Stomach (tissue), 9 donors: ENCODE measurements around the gene EIF4E1B. TPM values are rescaled to one million over a fixed set of nuclear protein-coding genes. Genes with fewer than 3 reads are reported as not detected.

Experiments
- DNase-seq, 2 donors: peaks; one replicate each; pipeline versions ENCODE4 v3.0.0 to v3.0.0-alpha.2; 2013 to 2019
- H3K27ac ChIP-seq, 5 donors: fragments of 200-600 bp in 4 of 5; sonication (generic) in 4 of 5; one replicate each; pipeline ENCODE4 v1.5.1; 2013 to 2019; ENCODE audit warnings: mild to moderate bottlenecking in 1 of 5, moderate library complexity in 1 of 5
- H3K27me3 ChIP-seq, 3 donors: fragments of 200-600 bp; sonication (generic); one replicate each; pipeline ENCODE4 v1.5.1; 2017 to 2019; ENCODE audit warnings: mixed run types in 1 of 3
- H3K36me3 ChIP-seq, 4 donors: fragments of 200-600 bp; sonication (generic); 1 replicate in 3 of 4; 2 replicates in 1 of 4; pipeline ENCODE4 v1.5.1; 2016 to 2019
- H3K4me1 ChIP-seq, 4 donors: fragments of 200-600 bp; sonication (generic); one replicate each; pipeline ENCODE4 v1.5.1; 2016 to 2019
- H3K4me3 ChIP-seq, 4 donors: fragments of 200-600 bp; sonication (generic) in 3 of 4; one replicate each; pipeline ENCODE4 v1.5.1; 2016 to 2019; ENCODE audit warnings: mild to moderate bottlenecking in 1 of 4
- H3K9me3 ChIP-seq, 4 donors: fragments of 200-600 bp; sonication (generic); one replicate each; pipeline ENCODE4 v1.5.1; 2016 to 2019
- EP300 ChIP-seq: sonication (generic); formaldehyde crosslinking; IDR thresholded peaks from one replicate; pipeline ENCODE4 v1.6.1; 2017; ENCODE audit warnings: antibody characterized with exemption
- POLR2A ChIP-seq, 4 donors: fragments of 450-650 bp; IDR thresholded peaks; one replicate each; pipeline ENCODE4 v1.6.1; 2016; ENCODE audit warnings: antibody characterized with exemption in 4 of 4, control low read depth in 2 of 4, mild to moderate bottlenecking in 1 of 4, moderate library complexity in 1 of 4
- POLR2AphosphoS5 ChIP-seq, 3 donors: sonication (generic); formaldehyde crosslinking; IDR thresholded peaks; one replicate each; pipeline ENCODE4 v1.6.1; 2016; ENCODE audit warnings: antibody characterized with exemption in 3 of 3
- WGBS, 5 donors: extraction: QIAGEN DNeasy Blood & Tissue Kit in 3 of 5; methylation state at CpG; one replicate each; pipeline versions ENCODE4 v1.1.5 to v1.1.7; 2013 to 2018; 5-methylcytosine and 5-hydroxymethylcytosine counted together
- intact Hi-C: fragments of 100-400 bp; cut with DNase I; formaldehyde crosslinking; loops from one replicate; pipeline ENCODE4 v1.15.1; 2023; ENCODE audit warnings: low total_unique reads
- polyA plus RNA-seq, 3 donors: library from polyadenylated mRNA; stranded (reverse); fragments of 200-250 nt; gene quantifications; one replicate each; pipeline ENCODE4 v1.2.3, GENCODE V29; 2013
- total RNA-seq, 5 donors: library from RNA; depleted of rRNA; stranded (reverse); fragments of >200 nt; gene quantifications; one replicate each; pipeline versions ENCODE4 v1.1.0 to v1.2.3, GENCODE V29; 2014 to 2016
- TF ChIP-seq, protein P1 (sequence below), 7 experiments: fragments of 450-650 bp in 4 of 7; fragments of 200-600 bp in 3 of 7; sonication (generic) in 3 of 7; IDR thresholded peaks; one replicate each; pipeline ENCODE4 v1.5.1; 2016 to 2019; ENCODE audit warnings: antibody characterized with exemption in 7 of 7, control low read depth in 2 of 7, mild to moderate bottlenecking in 1 of 7
- donor health status: healthy with polysubstance abuse.
- donor health status: Bipolar disorder and iron deficiency.
- donor health status: healthy.

The EIF4E1B gene
- total and polyA plus RNA-seq, 8 donors, result not detected

DNA sequence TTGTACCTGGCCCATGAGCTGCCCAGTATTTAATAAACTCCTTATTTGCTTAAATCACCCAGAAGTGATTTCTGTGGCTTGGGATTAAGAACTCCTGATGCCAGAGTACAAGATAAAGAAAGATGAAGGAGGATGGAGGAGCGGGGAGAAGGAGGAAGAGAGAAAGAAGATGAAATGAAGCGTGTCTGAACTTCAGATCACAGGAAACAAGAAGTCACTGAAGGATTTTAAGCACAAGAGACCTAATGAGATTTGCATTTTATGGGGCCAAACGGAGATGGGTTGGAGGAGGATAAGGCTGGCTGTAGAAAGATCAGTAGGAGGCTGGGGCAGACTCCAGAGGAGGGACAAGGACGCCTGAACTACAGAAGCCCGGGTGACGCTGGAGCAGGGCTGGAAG lies 3.1 kb downstream of the EIF4E1B start:
- TF ChIP-seq POLR2AphosphoS5 (IDR thresholded peaks at IDR 0.05), result no peak
- TF ChIP-seq POLR2A (IDR thresholded peaks at IDR 0.05), result no peak
- TF ChIP-seq, protein P1, sequence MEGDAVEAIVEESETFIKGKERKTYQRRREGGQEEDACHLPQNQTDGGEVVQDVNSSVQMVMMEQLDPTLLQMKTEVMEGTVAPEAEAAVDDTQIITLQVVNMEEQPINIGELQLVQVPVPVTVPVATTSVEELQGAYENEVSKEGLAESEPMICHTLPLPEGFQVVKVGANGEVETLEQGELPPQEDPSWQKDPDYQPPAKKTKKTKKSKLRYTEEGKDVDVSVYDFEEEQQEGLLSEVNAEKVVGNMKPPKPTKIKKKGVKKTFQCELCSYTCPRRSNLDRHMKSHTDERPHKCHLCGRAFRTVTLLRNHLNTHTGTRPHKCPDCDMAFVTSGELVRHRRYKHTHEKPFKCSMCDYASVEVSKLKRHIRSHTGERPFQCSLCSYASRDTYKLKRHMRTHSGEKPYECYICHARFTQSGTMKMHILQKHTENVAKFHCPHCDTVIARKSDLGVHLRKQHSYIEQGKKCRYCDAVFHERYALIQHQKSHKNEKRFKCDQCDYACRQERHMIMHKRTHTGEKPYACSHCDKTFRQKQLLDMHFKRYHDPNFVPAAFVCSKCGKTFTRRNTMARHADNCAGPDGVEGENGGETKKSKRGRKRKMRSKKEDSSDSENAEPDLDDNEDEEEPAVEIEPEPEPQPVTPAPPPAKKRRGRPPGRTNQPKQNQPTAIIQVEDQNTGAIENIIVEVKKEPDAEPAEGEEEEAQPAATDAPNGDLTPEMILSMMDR (IDR thresholded peaks at IDR 0.05), result no peak
- no peak for TF ChIP-seq EP300
- Histone ChIP-seq H3K27me3 (peaks cover 11 to 83% (median 53%) of the 10 kb centered on the region in 3 donors), H3K27ac (no peak overlapping the region)

DNA sequence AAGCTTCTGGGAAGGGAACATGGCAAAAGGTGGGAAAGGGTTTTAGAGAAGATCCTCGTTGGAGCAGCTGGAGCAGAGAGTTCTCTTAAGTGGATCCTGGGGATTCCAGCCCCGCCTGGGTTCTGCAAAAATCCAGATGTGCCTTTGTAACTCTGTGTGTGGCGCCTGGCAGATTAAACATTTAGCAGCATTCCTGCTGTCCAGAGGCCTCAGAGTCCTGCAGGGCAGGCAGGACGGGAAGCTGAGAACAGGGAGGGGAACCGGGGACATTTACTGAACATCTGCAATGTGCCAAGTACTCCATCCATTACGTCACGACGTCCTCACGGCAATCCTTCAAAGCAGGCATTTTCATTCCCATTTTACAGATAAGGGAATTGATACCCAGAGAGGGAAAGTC lies 6.0 kb downstream of the EIF4E1B start:
- H3K9me3 ChIP-seq, result no peaks in the 10 kb centered on the region
- no peaks in the 10 kb centered on the region for H3K36me3 ChIP-seq
- H3K27ac ChIP-seq, result no peak overlapping the region
- 31 to 41% (median 35%) methylated on average over 9 of the region's 9 CpGs for WGBS, 5 donors
- peaks cover 0 to 55% (median 24%) of the 10 kb centered on the region in 3 donors for H3K27me3 ChIP-seq
- no peaks in the 10 kb centered on the region for H3K4me1 ChIP-seq
- no peak overlapping the region for H3K4me3 ChIP-seq
- intact Hi-C loops, result no loop called here
- DNase-seq, result no peak
- TF ChIP-seq, protein P1 (IDR thresholded peaks at IDR 0.05), result no peak
- no peak for TF ChIP-seq EP300
- TF ChIP-seq POLR2A (IDR thresholded peaks at IDR 0.05), result no peak
- no peak for TF ChIP-seq POLR2AphosphoS5 (IDR thresholded peaks at IDR 0.05)

More for the DNA sequence above, 3.1 kb downstream of the EIF4E1B start:
- no peak overlapping the region for H3K4me3 ChIP-seq
- no peak for DNase-seq
- peaks cover 13 to 22% (median 19%) of the 10 kb centered on the region in 4 donors for H3K4me1 ChIP-seq
- WGBS, 5 donors, result 16 to 34% (median 29%) methylated on average over 6 of the region's 6 CpGs
- intact Hi-C loops, result no loop called here
- H3K36me3 ChIP-seq, result no peaks in the 10 kb centered on the region
- H3K9me3 ChIP-seq, result no peaks in the 10 kb centered on the region

DNA sequence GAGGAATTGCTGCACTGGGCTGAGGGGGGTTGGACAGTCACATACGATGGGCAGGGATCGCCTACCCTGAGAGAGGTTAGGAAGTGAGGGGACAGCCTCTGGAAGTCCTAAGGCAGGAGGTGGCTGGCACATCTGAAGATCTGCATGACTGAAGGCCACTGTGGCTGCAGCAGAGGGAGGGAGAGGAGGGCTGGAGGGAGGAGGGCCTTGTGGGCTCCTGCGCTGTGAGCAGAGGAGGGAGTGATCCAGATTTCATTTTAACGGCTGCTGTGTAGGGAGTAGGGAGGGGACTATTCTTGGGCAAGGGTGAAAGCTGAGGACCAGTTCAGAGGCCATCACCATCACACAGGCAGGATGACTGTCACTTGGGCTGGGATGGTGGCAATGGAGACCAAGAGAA lies 7.1 kb downstream of the EIF4E1B start:
- no peak for DNase-seq
- H3K36me3 ChIP-seq, result no peaks in the 10 kb centered on the region
- intact Hi-C loops, result no loop called here
- H3K27me3 ChIP-seq, result peaks cover 0 to 43% (median 17%) of the 10 kb centered on the region in 3 donors
- no peaks in the 10 kb centered on the region for H3K9me3 ChIP-seq
- TF ChIP-seq, protein P1 (IDR thresholded peaks at IDR 0.05), result no peak
- TF ChIP-seq POLR2AphosphoS5 (IDR thresholded peaks at IDR 0.05) (no peak), EP300 (no peak), POLR2A (IDR thresholded peaks at IDR 0.05) (no peak)
- 51 to 66% (median 56%) methylated on average over 4 of the region's 4 CpGs for WGBS, 5 donors
- no peak overlapping the region for H3K4me3 ChIP-seq
- H3K27ac ChIP-seq, result no peak overlapping the region
- H3K4me1 ChIP-seq, result no peaks in the 10 kb centered on the region

DNA sequence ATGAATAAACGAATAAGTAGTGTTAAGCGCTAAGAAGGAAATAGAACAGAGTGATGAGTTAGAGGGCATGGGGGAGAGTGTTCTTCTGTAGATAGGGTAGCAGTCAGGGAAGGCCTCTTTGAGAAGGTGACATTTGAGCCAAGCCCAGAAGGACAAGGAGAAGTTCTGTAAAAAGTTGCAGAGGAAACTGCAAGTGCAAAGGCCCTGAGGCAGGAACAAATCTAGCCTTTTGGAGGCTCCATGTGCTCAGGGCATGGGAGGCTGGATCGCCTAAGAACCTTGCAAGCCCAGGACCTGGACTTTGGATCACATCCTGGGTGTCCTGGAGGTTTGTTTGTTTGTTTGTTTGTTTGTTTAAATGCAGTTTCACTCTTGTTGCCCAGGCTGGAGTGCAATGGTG lies 8.0 kb downstream of the EIF4E1B start:
- Histone ChIP-seq H3K27ac (no peak overlapping the region), H3K4me3 (no peak overlapping the region), H3K27me3 (peaks cover 0 to 35% (median 10%) of the 10 kb centered on the region in 3 donors), H3K36me3 (no peaks in the 10 kb centered on the region), H3K9me3 (no peaks in the 10 kb centered on the region), H3K4me1 (no peaks in the 10 kb centered on the region)
- DNase-seq, result no peak
- intact Hi-C loops, result no loop called here
- TF ChIP-seq POLR2A (IDR thresholded peaks at IDR 0.05) (no peak), POLR2AphosphoS5 (IDR thresholded peaks at IDR 0.05) (no peak), EP300 (no peak)
- TF ChIP-seq, protein P1 (IDR thresholded peaks at IDR 0.05), result no peak
- 87 to 97% (median 93%) methylated on average over 3 of the region's 3 CpGs for WGBS, 5 donors
